GM21515 (cell line): Measurements from ENCODE around the gene IMMP1L.

Experiments
- ATAC-seq: cut with Tn5 transposase; IDR thresholded peaks from one replicate; pipeline ENCODE4 v1.9.1; 2021; ENCODE audit not compliant: unreplicated experiment

IMMP1L gene

GRCh38 chr11:31477528-31478222, 31.7 kb downstream of the IMMP1L start:
- ATAC-seq, result no peak

GRCh38 chr11:31474083-31474482, 35.3 kb downstream of the IMMP1L start:
- ATAC-seq, result no peak

GRCh38 chr11:31464436-31464835, 45.0 kb downstream of the IMMP1L start:
- no peak for ATAC-seq

- ATAC-seq, result no peak
These were observed 54.2 kb downstream of the IMMP1L start for GRCh38 chr11:31455177-31455576.

GRCh38 chr11:31450841-31451240, 58.6 kb downstream of the IMMP1L start:
- ATAC-seq, result no peak

- no peak for ATAC-seq
These were observed 60.4 kb downstream of the IMMP1L start for GRCh38 chr11:31449040-31449439.

- ATAC-seq, result no peak
These were observed 63.8 kb downstream of the IMMP1L start for GRCh38 chr11:31445621-31446020.

- no peak for ATAC-seq
These were observed 65.6 kb downstream of the IMMP1L start for GRCh38 chr11:31443802-31444201.

- ATAC-seq, result no peak
These were observed 67.3 kb downstream of the IMMP1L start for GRCh38 chr11:31442086-31442485.

- no peak for ATAC-seq
These were observed 68.1 kb downstream of the IMMP1L start for GRCh38 chr11:31441296-31441695.

GRCh38 chr11:31437742-31438435, 71.5 kb downstream of the IMMP1L start:
- ATAC-seq, result no peak

- no peak for ATAC-seq
These were observed 75.6 kb downstream of the IMMP1L start for GRCh38 chr11:31433851-31434250.

GRCh38 chr11:31424652-31425051, 84.8 kb downstream of the IMMP1L start:
- ATAC-seq, result no peak

- no peak for ATAC-seq
These were observed 86.7 kb downstream of the IMMP1L start for GRCh38 chr11:31422703-31423102.

GRCh38 chr11:31421820-31422219, 87.6 kb downstream of the IMMP1L start:
- no peak for ATAC-seq

- no peak for ATAC-seq
These were observed 89.8 kb downstream of the IMMP1L start for GRCh38 chr11:31419669-31420068.

GRCh38 chr11:31419138-31419537, 90.3 kb downstream of the IMMP1L start:
- no peak for ATAC-seq

GRCh38 chr11:31417816-31418215, 91.6 kb downstream of the IMMP1L start:
- ATAC-seq, result no peak

- ATAC-seq, result no peak
These were observed 92.1 kb downstream of the IMMP1L start for GRCh38 chr11:31417357-31417756.

GRCh38 chr11:31415435-31415834, 94.0 kb downstream of the IMMP1L start:
- ATAC-seq, result no peak

- no peak for ATAC-seq
These were observed 95.1 kb downstream of the IMMP1L start for GRCh38 chr11:31414338-31414737.

GRCh38 chr11:31412946-31413345, 96.5 kb downstream of the IMMP1L start:
- ATAC-seq, result no peak

- no peak for ATAC-seq
These were observed 101.2 kb downstream of the IMMP1L start for GRCh38 chr11:31408201-31408600.
